Measurements from ENCODE around the gene REV1. TPM values are rescaled to one million over a fixed set of nuclear protein-coding genes. Genes with fewer than 3 reads are reported as not detected.

Gene REV1
- total RNA-seq, 2 experiments from 2014 or later: 51.6 to 68.1 TPM

DNA sequence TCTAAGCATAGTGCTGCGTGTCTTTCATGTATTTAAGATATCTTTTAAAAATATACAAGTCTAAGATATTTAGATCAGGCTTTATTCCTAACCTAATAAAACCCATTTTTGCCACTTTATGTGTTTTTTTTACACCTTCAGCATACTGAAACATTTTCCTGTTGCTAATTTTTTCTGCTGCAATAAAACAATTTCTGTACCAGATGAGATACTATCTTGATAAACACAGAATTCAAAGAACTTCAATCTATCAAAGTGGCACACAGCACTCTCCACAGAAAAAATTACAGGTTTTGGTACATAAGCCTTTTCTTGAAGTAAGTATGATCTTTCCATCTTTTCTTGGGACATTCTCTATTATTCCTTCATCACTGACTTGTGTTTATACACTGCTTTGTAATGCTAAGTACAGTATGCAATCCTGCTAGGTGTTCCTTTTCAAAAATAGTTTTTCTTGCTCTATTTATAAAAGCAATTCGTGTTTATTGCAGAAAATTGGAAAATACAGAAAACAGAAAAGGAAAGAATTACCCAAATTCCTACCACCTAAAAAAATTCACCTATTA, 16.2 kb downstream of the REV1 start:
- Histone ChIP-seq H2AFZ (ENCODE audit: low read length) (no peak overlapping the region), H3K9me3 (ENCODE audit: low read length) (peaks cover 17% of the 10 kb centered on the region; the same call in 1 of the 2 replicates), H3K4me1 (ENCODE audit: insufficient read depth, low read length, poor library complexity, severe bottlenecking) (peaks cover 4% of the 10 kb centered on the region), H3K9me2 (ENCODE audit: insufficient read depth, low read length) (no peaks in the 10 kb centered on the region), H3K27ac (ENCODE audit: low read depth, low read length, poor library complexity, severe bottlenecking) (no peak overlapping the region), H3K4me3 (ENCODE audit: low read depth, low read length, poor library complexity, severe bottlenecking) (no peak overlapping the region), H4K20me1 (ENCODE audit: insufficient read depth, low read length) (peaks cover 2% of the 10 kb centered on the region), H3K79me2 (ENCODE audit: insufficient read depth, low read depth, low read length) (peaks cover 90% of the 10 kb centered on the region), H3K36me3 (ENCODE audit: insufficient read depth, low read length) (peaks cover 19% of the 10 kb centered on the region), H3K4me2 (ENCODE audit: low read length) (no peak overlapping the region)
- no TSS peak for BruUV-seq (replicated peaks)
- no peak for TF ChIP-seq CTCF (conservative IDR thresholded peaks at IDR 0.05; ENCODE audit: low read length)
- no peak for TF ChIP-seq EZH2phosphoT487 (IDR thresholded peaks at IDR 0.05; ENCODE audit: borderline replicate concordance, low read depth, low read length)
- DNase-seq (ENCODE audit: low spot score): no peak
- CTCF ChIA-PET (ENCODE audit: unreplicated experiment): no interaction called here
- intact Hi-C loops (cut with micrococcal nuclease; ENCODE audit: unreplicated experiment): no loop called here
- POLR2A ChIA-PET: interaction anchor here (0.6 kb wide), 1 partner anchor 255 kb away, joined by 3 read pairs; no protein-coding TSS in a partner anchor

- H3K9me2 ChIP-seq (ENCODE audit: insufficient read depth, low read length): no peaks in the 10 kb centered on the region
- no peak for TF ChIP-seq EZH2phosphoT487 (IDR thresholded peaks at IDR 0.05; ENCODE audit: borderline replicate concordance, low read depth, low read length)
- TF ChIP-seq CTCF (conservative IDR thresholded peaks at IDR 0.05; ENCODE audit: low read length): no peak
- peaks cover 19% of the 10 kb centered on the region for H3K36me3 ChIP-seq (ENCODE audit: insufficient read depth, low read length)
- H3K79me2 ChIP-seq (ENCODE audit: insufficient read depth, low read depth, low read length): peaks cover 88% of the 10 kb centered on the region
- no TSS peak for BruUV-seq (replicated peaks)
- H3K4me2 ChIP-seq (ENCODE audit: low read length): no peak overlapping the region
- ChIA-PET POLR2A (no interaction called here), CTCF (ENCODE audit: unreplicated experiment) (no interaction called here)
- no peak for DNase-seq (ENCODE audit: low spot score)
- H3K27ac ChIP-seq (ENCODE audit: low read depth, low read length, poor library complexity, severe bottlenecking): no peak overlapping the region
- peaks cover 17% of the 10 kb centered on the region; the same call in 1 of the 2 replicates for H3K9me3 ChIP-seq (ENCODE audit: low read length)
- H3K4me1 ChIP-seq (ENCODE audit: insufficient read depth, low read length, poor library complexity, severe bottlenecking): no peaks in the 10 kb centered on the region
- no peaks in the 10 kb centered on the region; the same call in 1 of the 2 replicates for H4K20me1 ChIP-seq (ENCODE audit: insufficient read depth, low read length)
- intact Hi-C loops (cut with micrococcal nuclease; ENCODE audit: unreplicated experiment): no loop called here
- no peak overlapping the region for H3K4me3 ChIP-seq (ENCODE audit: low read depth, low read length, poor library complexity, severe bottlenecking)
- no peak overlapping the region for H2AFZ ChIP-seq (ENCODE audit: low read length)
Observed at GRCh38 chr2:99472600-99472960, 17.2 kb downstream of the REV1 start.
